IMR-90 (cell line): ENCODE results near the gene TMEM117. TPM values are rescaled to one million over a fixed set of nuclear protein-coding genes. Genes with fewer than 3 reads are reported as not detected.

Experiments used
- ATAC-seq: fragments of 200-7000 bp; cut with Tn5 transposase; 2 replicates; pipeline ENCODE4 v1.9.1; 2020; ENCODE audit warnings: low read depth, mild to moderate bottlenecking, moderate library complexity
- BruUV-seq: library from RNA; stranded (reverse); fragments of 400-500 nt; replicated peaks from 2 replicates; lab custom pipeline; 2021; lab: Mats Ljungman, UMichigan
- CTCF ChIA-PET: fragments of 300-600 bp; formaldehyde crosslinking; extraction: SDS; loops from one replicate; lab custom pipeline; 2021; ENCODE audit warnings: antibody characterized with exemption; lab: Yijun Ruan, JAX
- POLR2A ChIA-PET: fragments of 300-600 bp; sonication (Branson Sonifier 250); formaldehyde crosslinking; loops from one replicate; lab custom pipeline; 2022; ENCODE audit warnings: antibody characterized with exemption; ENCODE audit not compliant: unreplicated experiment; lab: Charles Lee
- DNase-seq: peaks from one replicate; pipeline ENCODE4 v3.0.0; 2013
- H2AFZ ChIP-seq: replicated peaks from 2 replicates; pipeline ENCODE3; 2013; ENCODE audit warnings: low read length, mild to moderate bottlenecking; ENCODE audit not compliant: poor library complexity
- H2AK5ac ChIP-seq: 2 replicates; pipeline ENCODE4 v1.6.1; 2013; ENCODE audit warnings: low read depth, low read length, inconsistent platforms
- H2AK9ac ChIP-seq: replicated peaks from 2 replicates; pipeline ENCODE3; 2013; ENCODE audit warnings: mild to moderate bottlenecking, low read depth, low read length, moderate library complexity; ENCODE audit not compliant: poor library complexity
- H2BK120ac ChIP-seq: 2 replicates; pipeline ENCODE4 v1.6.1; 2013; ENCODE audit warnings: low read depth, low read length, inconsistent platforms
- H2BK15ac ChIP-seq: 3 replicates; pipeline ENCODE4 v1.6.1; 2013; ENCODE audit warnings: low read depth, low read length, inconsistent platforms
- H2BK20ac ChIP-seq: 2 replicates; pipeline ENCODE4 v1.6.1; 2013; ENCODE audit warnings: low read depth, mild to moderate bottlenecking, inconsistent platforms, low read length, moderate library complexity
- H2BK5ac ChIP-seq: 2 replicates; pipeline ENCODE4 v1.6.1; 2013; ENCODE audit warnings: mild to moderate bottlenecking, low read depth, low read length, inconsistent platforms; ENCODE audit not compliant: poor library complexity, severe bottlenecking
- H3K14ac ChIP-seq: replicated peaks from 2 replicates; pipeline ENCODE4 v1.6.1; 2013; ENCODE audit warnings: low read depth, low read length, inconsistent platforms
- H3K18ac ChIP-seq: 2 replicates; pipeline ENCODE4 v1.6.1; 2013; ENCODE audit warnings: low read depth, low read length, control low read depth
- H3K23ac ChIP-seq: 2 replicates; pipeline ENCODE4 v1.6.1; 2013; ENCODE audit warnings: low read depth, low read length, inconsistent platforms
- H3K27ac ChIP-seq: 2 replicates; pipeline ENCODE4 v1.5.1; 2013; ENCODE audit warnings: mild to moderate bottlenecking, control low read depth, low read length; ENCODE audit not compliant: insufficient read depth
- H3K27me3 ChIP-seq: 2 replicates; pipeline ENCODE4 v1.6.1; 2013; ENCODE audit warnings: low read length; ENCODE audit not compliant: control insufficient read depth, insufficient read depth
- H3K36me3 ChIP-seq: 2 replicates; pipeline ENCODE4 v1.6.1; 2013; ENCODE audit warnings: low read length, mixed read lengths; ENCODE audit not compliant: control insufficient read depth, insufficient read depth
- H3K4ac ChIP-seq: 2 replicates; pipeline ENCODE4 v1.6.1; 2013; ENCODE audit warnings: low read depth, low read length, inconsistent platforms
- H3K4me1 ChIP-seq: 2 replicates; pipeline ENCODE4 v1.6.1; 2013; ENCODE audit warnings: low read length, mixed read lengths; ENCODE audit not compliant: control insufficient read depth, insufficient read depth
- H3K4me2 ChIP-seq: 2 replicates; pipeline ENCODE4 v1.6.1; 2013; ENCODE audit warnings: low read depth, mild to moderate bottlenecking, control low read depth, low read length, moderate library complexity
- H3K4me3 ChIP-seq: 2 replicates; pipeline ENCODE4 v1.5.1; 2013; ENCODE audit warnings: low read depth, mild to moderate bottlenecking, control low read depth, low read length, moderate library complexity; ENCODE audit not compliant: insufficient read depth
- H3K56ac ChIP-seq: 2 replicates; pipeline ENCODE4 v1.6.1; 2013; ENCODE audit warnings: low read length, inconsistent platforms; ENCODE audit not compliant: insufficient read depth; ENCODE audit errors: extremely low read depth
- H3K79me1 ChIP-seq, 2 experiments: 2 replicates each; pipeline ENCODE4 v1.6.1; 2013; ENCODE audit warnings: low read length in 2 of 2, inconsistent platforms in 1 of 2, low read depth in 1 of 2
- H3K9ac ChIP-seq: 2 replicates; pipeline ENCODE4 v1.6.1; 2013; ENCODE audit warnings: low read depth, low read length, control low read depth
- H3K9me1 ChIP-seq: 2 replicates; pipeline ENCODE4 v1.6.1; 2013; ENCODE audit warnings: low read length, inconsistent platforms; ENCODE audit not compliant: insufficient read depth
- H3K9me3 ChIP-seq: 2 replicates; pipeline ENCODE4 v1.6.1; 2013; ENCODE audit warnings: low read length; ENCODE audit not compliant: control insufficient read depth, insufficient read depth
- H4K20me1 ChIP-seq: 2 replicates; pipeline ENCODE4 v1.6.1; 2013; ENCODE audit warnings: low read length, inconsistent platforms; ENCODE audit not compliant: insufficient read depth
- H4K5ac ChIP-seq: 2 replicates; pipeline ENCODE4 v1.6.1; 2013; ENCODE audit warnings: mild to moderate bottlenecking, low read depth, low read length, control low read depth
- H4K8ac ChIP-seq, 2 experiments: 2 replicates each; pipeline ENCODE4 v1.6.1; 2013; ENCODE audit warnings: low read depth in 2 of 2, low read length in 2 of 2, control low read depth in 1 of 2, inconsistent platforms in 1 of 2
- H4K91ac ChIP-seq: 2 replicates; pipeline ENCODE4 v1.6.1; 2013; ENCODE audit warnings: low read depth, low read length, inconsistent platforms; ENCODE audit not compliant: insufficient read depth
- CHD1 ChIP-seq: IDR thresholded peaks from 2 replicates; pipeline ENCODE4 v1.6.1; 2012; ENCODE audit warnings: low read depth, low read length, improper control_type of control experiment
- CTCF ChIP-seq: conservative IDR thresholded peaks from 2 replicates; pipeline ENCODE4 v1.5.1; 2012; ENCODE audit warnings: mild to moderate bottlenecking, low read depth, low read length, improper control_type of control experiment
- ELK1 ChIP-seq: fragments of 150-350 bp; IDR thresholded peaks from 2 replicates; pipeline ENCODE4 v1.6.1; 2016; ENCODE audit warnings: low read depth, mild to moderate bottlenecking, low read length, moderate library complexity, borderline replicate concordance
- MXI1 ChIP-seq: IDR thresholded peaks from 2 replicates; pipeline ENCODE4 v1.6.1; 2012; ENCODE audit warnings: low read depth, mild to moderate bottlenecking, low read length, moderate library complexity, borderline replicate concordance
- RCOR1 ChIP-seq: IDR thresholded peaks from 2 replicates; pipeline ENCODE4 v1.6.1; 2012; ENCODE audit warnings: mild to moderate bottlenecking, low read length, improper control_type of control experiment; ENCODE audit not compliant: insufficient replicate concordance
- WGBS, 2 experiments: methylation state at CpG; one replicate each; pipeline versions ENCODE4 v1.1.5 to v1.1.7; 2013; ENCODE audit warnings: missing lambda C conversion rate in 2 of 2; ENCODE audit not compliant: insufficient read length in 1 of 2; ENCODE audit errors: extremely low coverage in 2 of 2; 5-methylcytosine and 5-hydroxymethylcytosine counted together
- dilution Hi-C: fragments of 300-500 bp; cut with HindIII; formaldehyde crosslinking; loops from one replicate; pipeline ENCODE4 v1.14.3; 2018; ENCODE audit warnings: low sequenced_read_pairs; ENCODE audit not compliant: unreplicated experiment
- in situ Hi-C: fragments of 300-500 bp; cut with MboI; formaldehyde crosslinking; loops from 3 replicates; pipeline ENCODE4 v1.14.3; 2019; ENCODE audit warnings: low sequenced_read_pairs, inconsistent platforms, mixed read lengths
- intact Hi-C: fragments of 100-400 bp; cut with micrococcal nuclease; formaldehyde crosslinking; loops from 2 replicates; pipeline ENCODE4 v1.10.0; 2022
- polyA plus RNA-seq, 3 experiments: library from polyadenylated mRNA; depleted of rRNA; stranded (reverse); fragments of >200 nt; gene quantifications; 2 replicates each; pipeline ENCODE4 v1.2.3, GENCODE V29; 2012; ENCODE audit warnings: low replicate concordance in 1 of 3
- total RNA-seq: library from RNA; depleted of rRNA; stranded (reverse); fragments of >200 nt; gene quantifications from 2 replicates; pipeline ENCODE4 v1.2.3, GENCODE V29; 2012

Gene TMEM117
- total and polyA plus RNA-seq, 2 of the 4 experiments (the other 2 are of a cell fraction), result 8.7 to 21.0 TPM

- dilution Hi-C loops (no loop called here), intact Hi-C loops (no loop called here)
- no peak overlapping the region for H3K23ac ChIP-seq
Measured at GRCh38 chr12:43869184-43869583, 33.3 kb downstream of the TMEM117 start.

More at GRCh38 chr12:43869184-43869583, 33.3 kb downstream of the TMEM117 start:
- no peaks in the 10 kb centered on the region for H3K4me1 ChIP-seq
- ChIA-PET POLR2A (no interaction called here), CTCF (interaction anchor here (1.4 kb wide), 1 partner anchor 18 kb away, joined by 3 read pairs; no protein-coding TSS in a partner anchor)
- no peak overlapping the region for H3K27ac ChIP-seq
- no peak overlapping the region for H4K5ac ChIP-seq
- no peak overlapping the region for H2AK5ac ChIP-seq
- no peaks in the 10 kb centered on the region for H4K20me1 ChIP-seq
- no peak overlapping the region for H2AK9ac ChIP-seq
- no peak overlapping the region for H2AFZ ChIP-seq
- no peak overlapping the region for H2BK20ac ChIP-seq
- H3K9me3 ChIP-seq, result no peaks in the 10 kb centered on the region
- no CpG with 5 or more reads among the region's 1 CpG for WGBS, 2 experiments
- H3K14ac ChIP-seq, result no peak overlapping the region
- ATAC-seq, result no peak
- no peak overlapping the region for H3K18ac ChIP-seq
- H4K8ac ChIP-seq, result no peak overlapping the region
- no peak overlapping the region for H3K56ac ChIP-seq
- H3K27me3 ChIP-seq, result no peaks in the 10 kb centered on the region
- H3K9me1 ChIP-seq, result no peaks in the 10 kb centered on the region
- H3K9ac ChIP-seq, result no peak overlapping the region
- no peak overlapping the region for H2BK15ac ChIP-seq
- H3K36me3 ChIP-seq, result no peaks in the 10 kb centered on the region
- H3K4ac ChIP-seq, result no peak overlapping the region
- no peak overlapping the region for H4K91ac ChIP-seq
- in situ Hi-C loops, result no loop called here
- no TSS peak for BruUV-seq
- H3K4me2 ChIP-seq, result no peak overlapping the region
- no peak overlapping the region for H2BK5ac ChIP-seq
- no peak overlapping the region for H2BK120ac ChIP-seq
- no peaks in the 10 kb centered on the region; a peak in 1 of 4 replicates for H3K79me1 ChIP-seq
- TF ChIP-seq CTCF (no peak), ELK1 (no peak), RCOR1 (no peak), CHD1 (no peak), MXI1 (no peak)
- DNase-seq, result no peak
- H3K4me3 ChIP-seq, result no peak overlapping the region
